SW 1271 (cell line): ENCODE results near the gene AGBL2.
"Not testable (repeated sequence)": the region's sequence is repeated elsewhere in the genome, so short reads cannot be mapped to it uniquely, and the experiment has no call there.

Experiments
- DNase-seq, 2 experiments: peaks; one replicate each; lab custom pipeline; 2025; lab: John Stamatoyannopoulos, UW

AGBL2 gene

GRCh38 chr11:47689480-47689879, 25.7 kb downstream of the AGBL2 start:
- DNase-seq = no peak

DNA sequence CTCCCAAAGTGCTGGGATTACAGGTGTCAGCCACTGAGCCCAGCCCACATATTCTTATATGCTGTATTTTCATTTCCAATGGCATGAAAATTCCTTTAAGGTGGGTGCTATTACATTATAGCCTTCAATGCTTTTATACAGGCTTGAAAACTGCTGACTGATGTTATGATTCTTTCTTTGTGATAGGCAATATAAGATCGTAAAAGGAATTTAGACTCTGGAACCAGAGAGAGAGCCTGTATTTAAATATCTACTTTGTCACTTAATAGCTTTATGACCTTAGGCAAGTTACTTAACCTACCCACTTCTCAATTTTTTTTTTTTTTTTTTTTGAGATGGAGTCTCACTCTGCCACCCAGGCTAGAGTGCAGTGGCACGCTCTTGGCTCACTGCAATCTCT, 26.2 kb downstream of the AGBL2 start:
- DNase-seq = no peak

DNA sequence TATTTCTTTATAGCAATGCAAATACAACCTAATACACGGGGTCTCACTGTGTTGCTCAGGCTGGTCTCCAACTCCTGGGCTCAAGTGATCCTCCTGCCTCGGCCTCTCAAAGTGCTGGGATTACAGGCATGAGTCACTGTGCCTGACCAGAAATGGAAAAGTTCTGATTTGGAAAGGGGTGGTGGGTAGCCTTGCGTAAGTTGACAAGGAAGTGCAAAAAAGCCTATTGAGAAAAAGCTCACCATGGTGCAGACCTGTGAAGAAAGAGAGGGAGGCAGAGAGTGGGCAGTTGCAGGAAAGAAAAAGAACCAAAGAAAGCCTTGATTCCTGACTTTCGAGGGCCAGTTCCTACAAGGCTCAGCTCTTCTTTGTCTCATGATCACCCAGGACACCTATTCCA, 27.1 kb downstream of the AGBL2 start:
- no peak for DNase-seq

DNA sequence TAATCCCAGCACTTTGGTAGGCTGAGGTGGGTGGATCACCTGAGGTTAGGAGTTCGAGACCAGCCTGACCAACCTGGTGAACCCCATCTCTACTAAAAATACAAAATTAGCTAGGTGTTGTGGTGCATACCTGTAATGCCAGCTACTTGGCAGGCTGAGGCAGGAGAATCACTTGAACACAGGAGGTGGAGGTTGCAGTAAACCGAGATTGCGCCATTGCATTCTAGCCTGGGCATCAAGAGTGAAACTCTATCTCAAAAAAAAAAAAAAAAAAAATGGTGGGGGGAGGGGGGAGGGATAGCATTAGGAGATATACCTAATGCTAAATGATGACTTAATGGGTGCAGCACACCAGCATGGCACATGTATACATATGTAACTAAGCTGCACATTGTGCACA, 28.5 kb downstream of the AGBL2 start:
- DNase-seq = not testable (repeated sequence)

- DNase-seq = no peak
Observed at GRCh38 chr11:47686151-47686550, 29.0 kb downstream of the AGBL2 start.

DNA sequence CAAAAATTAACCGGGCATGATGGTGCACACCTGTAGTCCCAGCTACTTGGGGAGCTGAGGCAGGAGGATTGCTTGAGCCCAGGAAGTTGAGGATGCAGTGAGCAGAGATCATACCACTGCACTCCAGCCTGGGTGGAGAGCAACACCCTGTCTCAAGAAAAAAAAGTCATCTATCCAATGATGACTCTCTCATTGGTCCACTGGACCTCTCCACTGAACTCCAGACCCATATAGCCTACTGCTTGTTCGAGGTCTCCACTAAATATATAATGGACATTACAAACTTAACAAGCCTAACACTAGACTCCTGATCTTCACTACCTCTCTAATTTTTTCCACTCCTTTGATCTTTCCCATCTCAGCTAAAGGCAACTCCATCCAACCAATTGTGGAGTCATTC, 39.3 kb downstream of the AGBL2 start:
- no peak for DNase-seq

DNA sequence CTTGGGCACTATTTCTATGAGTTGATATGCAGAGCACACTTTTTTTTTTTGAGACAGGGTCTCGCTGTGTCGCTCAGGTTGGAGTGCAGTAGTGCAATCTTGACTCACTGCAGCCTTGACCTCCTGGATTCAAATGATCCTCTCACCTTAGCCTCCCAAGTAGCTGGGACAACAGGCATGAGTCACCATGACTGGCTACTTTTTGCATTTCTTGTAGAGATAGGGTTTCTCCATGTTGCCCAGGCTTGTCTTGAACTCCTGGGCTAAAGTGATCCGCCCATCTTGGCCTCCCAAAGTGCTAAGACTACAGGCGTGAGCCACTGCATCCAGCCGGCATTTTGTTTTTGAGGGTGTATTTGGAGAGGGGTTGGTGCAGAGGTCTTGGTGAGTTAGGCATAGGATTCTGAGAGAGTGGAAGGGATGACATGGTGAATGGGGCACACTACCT, 42.9 kb downstream of the AGBL2 start:
- DNase-seq = no peak

- DNase-seq = no peak
Observed at GRCh38 chr11:47669856-47670255, 45.3 kb downstream of the AGBL2 start.

DNA sequence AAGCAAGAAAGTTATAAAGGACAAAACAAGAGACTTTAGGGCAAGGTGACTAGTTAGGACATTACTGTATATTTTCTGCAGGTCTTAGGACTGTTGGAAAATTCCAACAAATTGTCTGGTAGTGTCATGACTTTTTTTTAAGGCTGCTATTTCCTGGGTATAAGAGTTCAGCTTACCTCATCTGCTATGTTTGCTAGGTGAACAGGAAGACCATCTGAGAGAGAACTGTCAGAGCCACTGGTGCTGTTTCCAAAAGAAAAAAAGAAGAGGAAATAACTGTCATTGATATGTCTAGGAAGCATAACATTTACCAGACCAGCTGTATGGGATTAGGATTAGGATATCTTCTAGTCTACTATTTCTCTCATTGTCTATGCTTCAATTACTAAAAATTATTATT, 46.5 kb downstream of the AGBL2 start:
- no peak for DNase-seq

- no peak for DNase-seq
Observed at GRCh38 chr11:47667555-47667954, 47.6 kb downstream of the AGBL2 start.

- no peak for DNase-seq
Observed at GRCh38 chr11:47667135-47667534, 48.0 kb downstream of the AGBL2 start.

DNA sequence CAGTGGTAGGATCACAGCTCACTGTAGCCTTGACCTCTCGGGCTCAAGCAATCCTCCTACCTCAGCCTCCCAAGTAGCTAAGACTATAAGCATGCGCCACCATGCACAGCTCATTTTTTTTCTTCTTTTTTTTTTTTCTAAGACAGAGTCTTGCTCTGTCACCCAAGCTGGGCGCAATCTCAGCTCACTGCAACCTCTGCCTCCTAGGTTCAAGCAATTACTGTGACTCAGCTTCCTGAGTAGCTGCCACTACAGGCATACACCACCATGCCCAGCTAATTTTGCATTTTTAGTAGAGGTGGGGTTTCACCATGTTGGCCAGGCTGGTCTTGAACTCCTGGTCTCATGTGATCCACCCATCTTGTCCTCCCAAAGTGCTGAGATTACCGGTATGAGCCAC, 50.2 kb downstream of the AGBL2 start:
- DNase-seq = not testable (repeated sequence)

DNA sequence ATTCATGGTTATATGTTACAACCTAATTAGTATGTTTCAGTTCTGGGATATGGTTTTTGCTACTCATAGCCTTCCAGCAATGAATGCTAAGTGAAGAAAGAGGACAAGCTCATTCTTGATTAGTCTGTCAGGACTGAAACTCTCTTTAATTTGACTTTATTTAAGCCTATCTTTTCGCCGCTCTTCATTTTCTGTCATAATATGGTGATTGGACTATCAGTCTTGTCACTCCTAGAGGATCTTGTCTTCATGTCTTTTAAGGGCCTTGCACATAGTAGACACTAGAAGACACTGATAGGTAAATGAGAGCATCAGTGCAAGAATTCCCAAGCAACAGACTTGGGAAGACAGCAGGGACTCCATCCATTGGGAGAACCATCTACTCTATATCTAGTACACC, 53.9 kb downstream of the AGBL2 start:
- no peak for DNase-seq

DNA sequence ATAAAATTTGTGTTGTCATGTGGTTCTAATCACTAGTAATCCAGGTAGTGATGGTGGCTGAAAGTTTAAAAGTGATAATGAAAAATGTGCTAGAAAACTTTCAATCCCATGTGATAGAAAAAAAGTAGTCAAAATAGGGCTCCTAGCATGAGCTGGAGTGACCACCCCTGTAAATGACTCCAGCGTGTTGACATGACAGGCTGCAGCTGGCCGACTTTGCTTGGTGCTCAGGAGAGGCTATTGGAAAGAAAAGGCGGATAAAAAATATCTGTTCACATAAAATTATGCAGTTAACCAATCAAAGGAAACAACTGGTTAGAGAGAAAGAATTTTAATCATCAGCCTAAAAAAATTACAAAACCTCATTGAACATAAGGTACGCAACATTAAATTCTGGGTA, 55.9 kb downstream of the AGBL2 start:
- no peak for DNase-seq

- no peak for DNase-seq
Observed at GRCh38 chr11:47656260-47656885, 58.8 kb downstream of the AGBL2 start.

- DNase-seq = no peak
Observed at GRCh38 chr11:47651818-47652469, 63.2 kb downstream of the AGBL2 start.

DNA sequence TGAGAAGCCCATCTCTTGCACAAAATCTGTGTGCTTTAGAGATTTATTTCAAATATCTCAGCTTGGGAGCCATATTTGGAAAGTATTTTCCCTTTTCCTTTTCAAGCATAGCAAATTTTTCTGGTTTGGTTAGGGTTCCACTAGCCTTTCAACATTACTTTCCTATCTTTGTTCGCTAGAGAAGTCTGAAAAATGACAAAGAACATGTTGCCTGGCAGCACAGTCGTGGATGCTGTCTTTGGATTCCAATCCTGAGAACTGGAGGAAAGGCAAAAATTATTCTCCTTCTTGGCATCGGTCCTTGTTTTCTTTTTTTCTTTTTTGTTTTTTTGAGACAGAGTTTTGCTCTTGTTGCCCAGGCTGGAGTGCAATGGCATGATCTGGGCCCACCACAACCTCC, 65.9 kb downstream of the AGBL2 start:
- no peak for DNase-seq

- DNase-seq = no peak
Observed at GRCh38 chr11:47646019-47646418, 69.2 kb downstream of the AGBL2 start.

- no peak for DNase-seq
Observed at GRCh38 chr11:47645500-47645899, 69.7 kb downstream of the AGBL2 start.

DNA sequence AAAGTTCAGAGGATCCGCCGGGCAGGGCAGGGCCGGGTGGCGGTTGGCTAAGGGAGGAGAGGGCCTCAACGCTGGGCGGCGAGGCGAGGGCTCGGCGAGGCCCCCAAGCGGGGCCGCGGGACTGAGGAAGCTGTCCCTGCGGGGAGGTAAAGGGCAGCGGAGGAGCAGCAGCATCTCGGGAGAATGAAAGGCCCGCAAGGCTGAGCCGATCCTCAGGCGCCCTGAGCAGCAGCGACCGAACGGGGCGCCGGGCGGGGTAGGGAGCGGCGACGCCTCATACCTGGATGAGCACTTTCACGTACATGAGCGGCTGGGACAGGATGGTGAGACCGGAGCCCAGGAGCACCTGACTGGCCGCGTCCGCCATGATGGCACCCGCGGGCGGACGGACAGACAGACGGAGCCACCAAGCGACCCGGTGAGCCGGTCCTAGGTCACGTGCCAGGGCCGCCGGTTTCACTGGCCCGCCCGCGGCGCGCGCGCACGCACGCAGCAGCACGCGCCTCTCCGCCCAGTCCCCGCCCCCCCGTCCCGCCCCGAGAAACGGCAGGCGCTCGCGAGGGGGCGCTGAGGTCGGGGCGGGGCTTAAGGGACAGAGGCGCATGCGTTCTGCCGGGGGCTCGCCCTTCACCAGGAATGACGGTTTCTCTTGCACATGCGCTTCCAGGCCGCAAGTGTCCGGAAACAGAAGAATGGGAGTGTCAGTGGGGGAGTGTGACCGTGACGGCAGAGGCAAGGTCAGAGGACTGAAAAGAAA, 72.9 kb downstream of the AGBL2 start, which contains the start of gene MTCH2:
TSS of gene MTCH2 (minus strand) at position 461 of the 757 bp plus-strand sequence. CDS start at position 367, 94 bp downstream.
- DNase-seq = peak; percentile 88 to 95

GRCh38 chr11:47641600-47642098, 73.5 kb downstream of the AGBL2 start:
- no peak for DNase-seq

DNA sequence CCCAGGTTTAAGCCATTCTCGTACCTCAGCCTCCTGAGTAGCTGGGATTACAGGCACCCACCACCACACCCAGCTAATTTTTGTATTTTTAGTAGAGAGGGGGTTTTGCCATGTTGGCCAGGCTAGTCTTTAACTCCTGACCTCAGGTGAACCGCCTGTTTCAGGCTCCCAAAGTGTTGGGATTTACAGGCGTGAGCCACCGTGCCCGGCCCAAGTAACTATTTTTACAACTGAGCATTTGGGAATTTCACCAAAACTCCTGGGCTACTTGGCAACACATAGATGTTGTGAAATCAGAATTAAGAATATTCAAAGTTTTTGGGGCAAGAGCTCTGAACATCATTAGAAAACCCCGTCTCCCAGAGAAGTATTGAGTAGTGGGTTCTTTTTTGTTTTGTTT, 74.7 kb downstream of the AGBL2 start:
- DNase-seq = not testable (repeated sequence)

GRCh38 chr11:47636331-47636730, 78.8 kb downstream of the AGBL2 start:
- DNase-seq = not testable (repeated sequence)
